OCI-LY1 (cell line): Measurements from ENCODE around the gene CD5L.

Experiments
- CTCF ChIP-seq: fragments of 200-600 bp; sonication (generic), shearing (Covaris generic); IDR thresholded peaks from 2 replicates; pipeline ENCODE4 v1.5.1; 2017; ENCODE audit warnings: mild to moderate bottlenecking, antibody characterized with exemption, low read length, moderate library complexity, mixed read lengths
- EZH2 ChIP-seq: fragments of 200-600 bp; sonication (generic), shearing (Covaris generic); IDR thresholded peaks from 2 replicates; pipeline ENCODE4 v1.8.0; 2017; ENCODE audit warnings: borderline replicate concordance, mixed run types, mild to moderate bottlenecking, antibody characterized with exemption, low read length, moderate library complexity, mixed read lengths

GRCh38 chr1:157781048-157781447 is 60.6 kb downstream of the CD5L start:
- TF ChIP-seq CTCF (no peak), EZH2 (no peak)
